ENCODE measurements around the gene MGST2. TPM values are rescaled to one million over a fixed set of nuclear protein-coding genes. Genes with fewer than 3 reads are reported as not detected.

MGST2 gene
- total and polyA plus RNA-seq, 10 of the 15 experiments (the other 5 are each of a cell fraction or from before 2014, with no cell fraction given), result 19.0 to 50.1 (median 30.6) TPM

GRCh38 chr4:139685180-139685579 lies 19.6 kb downstream of the MGST2 start:
- POLR2A ChIA-PET, result interaction anchor here (0.6 kb wide), 1 partner anchor 13 kb away, joined by 3 read pairs; no protein-coding TSS in a partner anchor
- Histone ChIP-seq H3K9me3 (replicated peaks; ENCODE audit: control insufficient read depth, insufficient read depth, low read length) (no peaks in the 10 kb centered on the region), H3K9ac (ENCODE audit: control insufficient read depth, insufficient read depth, low read length) (no peak overlapping the region), H2AFZ (ENCODE audit: control insufficient read depth, low read depth, low read length) (no peak overlapping the region), H3K4me2 (ENCODE audit: control insufficient read depth, insufficient read depth) (no peak overlapping the region), H3K4me1 (ENCODE audit: control insufficient read depth, insufficient read depth, low read length) (no peaks in the 10 kb centered on the region), H3K27me3 (replicated peaks in 1 of 2; ENCODE audit: control insufficient read depth in 2 of 2, insufficient read depth in 2 of 2, low read length in 1 of 2) (no peaks in the 10 kb centered on the region), H3K4me3 (no peak overlapping the region), H3K27ac (ENCODE audit: control insufficient read depth, insufficient read depth) (no peak overlapping the region), H3K36me3 (ENCODE audit: control insufficient read depth in 2 of 2, insufficient read depth in 2 of 2, low read length in 1 of 2) (peaks cover 0 to 4% of the 10 kb centered on the region in 2 experiments; a peak in 2 of 4 replicates), H4K20me1 (ENCODE audit: control insufficient read depth, insufficient read depth) (no peaks in the 10 kb centered on the region), H3K79me2 (ENCODE audit: control insufficient read depth, insufficient read depth, low read length) (no peaks in the 10 kb centered on the region)
- RAD21 ChIA-PET (ENCODE audit: unreplicated experiment), result no interaction called here
- FAIRE-seq (no peak), ATAC-seq (no peak), DNase-seq (ENCODE audit: low read depth, low spot score) (no peak)
- 93% methylated on average over 5 of the region's 5 CpGs for WGBS (ENCODE audit: insufficient coverage, insufficient replicate concordance, low lambda C conversion rate, missing lambda C conversion rate)
- CTCF ChIA-PET, result interaction anchor here (0.9 to 1.3 kb wide), 2 partner anchors 13 to 28 kb away, joined by 3 read pairs; no protein-coding TSS in a partner anchor
- in situ Hi-C loops (cut with MboI) (no loop called here), intact Hi-C loops (cut with micrococcal nuclease; ENCODE audit: unreplicated experiment) (no loop called here)
- SMC1A ChIA-PET (ENCODE audit: uncharacterized antibody, unreplicated experiment), result no interaction called here
- BruUV-seq (replicated peaks), result no TSS peak
- TF ChIP-seq HCFC1 (IDR thresholded peaks at IDR 0.05; ENCODE audit: low read length) (no peak), RCOR1 (conservative IDR thresholded peaks at IDR 0.05; ENCODE audit: low read depth, low read length) (no peak), IKZF2 (IDR thresholded peaks at IDR 0.05) (no peak), YBX1 (IDR thresholded peaks at IDR 0.05) (no peak), MXI1 (IDR thresholded peaks at IDR 0.05; ENCODE audit: low read depth, low read length) (no peak), SPI1 (IDR thresholded peaks at IDR 0.05; ENCODE audit: borderline replicate concordance, insufficient read depth, low read depth, low read length) (peak; percentile 16; the same call in 1 of the 2 replicates), SKIL (IDR thresholded peaks at IDR 0.05; ENCODE audit: low read depth, poor library complexity, severe bottlenecking) (no peak), ZZZ3 (IDR thresholded peaks at IDR 0.05; ENCODE audit: control insufficient read depth, insufficient read length, low read depth) (no peak), BACH1 (IDR thresholded peaks at IDR 0.05; ENCODE audit: borderline replicate concordance) (no peak)
